ENCODE results near the gene RAC2. TPM values are rescaled to one million over a fixed set of nuclear protein-coding genes. Genes with fewer than 3 reads are reported as not detected.
A peak's percentile ranks its signal among the peaks of the same experiment; 100 is the strongest.

RAC2 gene
- total and polyA plus RNA-seq, 2 experiments from 2014 or later = 0.98 to 2.0 TPM

- Histone ChIP-seq H3K4me3 (no peak overlapping the region), H3K27ac (no peak overlapping the region), H3K27me3 (no peaks in the 10 kb centered on the region), H3K4me1 (ENCODE audit: low read depth) (no peaks in the 10 kb centered on the region), H3K36me3 (no peaks in the 10 kb centered on the region), H3K9me3 (ENCODE audit: low read depth) (no peaks in the 10 kb centered on the region)
- DNase-seq (ENCODE audit: low read depth in 1 of 2, low spot score in 1 of 2) = peak in 1 of 2 donors; percentile 32
- no peak for TF ChIP-seq CTCF (IDR thresholded peaks at IDR 0.05; ENCODE audit: low read depth, low read length)
These were observed 27.0 kb upstream of the RAC2 start for GRCh38 chr22:37270928-37271650.

- H3K36me3 ChIP-seq = no peaks in the 10 kb centered on the region
- H3K9me3 ChIP-seq (ENCODE audit: low read depth) = no peaks in the 10 kb centered on the region
- H3K4me1 ChIP-seq (ENCODE audit: low read depth) = no peaks in the 10 kb centered on the region
- TF ChIP-seq CTCF (IDR thresholded peaks at IDR 0.05; ENCODE audit: low read depth, low read length) = no peak
- H3K4me3 ChIP-seq = no peak overlapping the region
- H3K27ac ChIP-seq = no peak overlapping the region
- H3K27me3 ChIP-seq = no peaks in the 10 kb centered on the region
- DNase-seq (ENCODE audit: low read depth in 1 of 2, low spot score in 1 of 2) = no peak
These were observed 26.0 kb upstream of the RAC2 start for GRCh38 chr22:37269936-37270678.

- no peaks in the 10 kb centered on the region for H3K27me3 ChIP-seq
- no peaks in the 10 kb centered on the region for H3K9me3 ChIP-seq (ENCODE audit: low read depth)
- H3K4me1 ChIP-seq (ENCODE audit: low read depth) = no peaks in the 10 kb centered on the region
- TF ChIP-seq CTCF (IDR thresholded peaks at IDR 0.05; ENCODE audit: low read depth, low read length) = no peak
- no peak overlapping the region for H3K27ac ChIP-seq
- no peaks in the 10 kb centered on the region for H3K36me3 ChIP-seq
- no peak for DNase-seq (ENCODE audit: low read depth in 1 of 2, low spot score in 1 of 2)
- H3K4me3 ChIP-seq = no peak overlapping the region
These were observed 23.8 kb upstream of the RAC2 start for GRCh38 chr22:37267661-37268413.

- Histone ChIP-seq H3K9me3 (ENCODE audit: low read depth) (no peaks in the 10 kb centered on the region), H3K4me1 (ENCODE audit: low read depth) (no peaks in the 10 kb centered on the region), H3K27ac (no peak overlapping the region), H3K36me3 (no peaks in the 10 kb centered on the region), H3K4me3 (no peak overlapping the region), H3K27me3 (no peaks in the 10 kb centered on the region)
- DNase-seq (ENCODE audit: low read depth in 1 of 2, low spot score in 1 of 2) = peak; percentile 51 to 74
- peak; percentile 90 for TF ChIP-seq CTCF (IDR thresholded peaks at IDR 0.05; ENCODE audit: low read depth, low read length)
These were observed 23.1 kb upstream of the RAC2 start for GRCh38 chr22:37267135-37267587.

GRCh38 chr22:37266581-37267134, 22.6 kb upstream of the RAC2 start:
- no peak overlapping the region for H3K27ac ChIP-seq
- no peaks in the 10 kb centered on the region for H3K9me3 ChIP-seq (ENCODE audit: low read depth)
- DNase-seq (ENCODE audit: low read depth in 1 of 2, low spot score in 1 of 2) = no peak
- no peaks in the 10 kb centered on the region for H3K4me1 ChIP-seq (ENCODE audit: low read depth)
- no peaks in the 10 kb centered on the region for H3K36me3 ChIP-seq
- H3K4me3 ChIP-seq = no peak overlapping the region
- TF ChIP-seq CTCF (IDR thresholded peaks at IDR 0.05; ENCODE audit: low read depth, low read length) = no peak
- H3K27me3 ChIP-seq = no peaks in the 10 kb centered on the region
